Measurements from ENCODE around the gene CDH4.

CDH4 gene

DNA sequence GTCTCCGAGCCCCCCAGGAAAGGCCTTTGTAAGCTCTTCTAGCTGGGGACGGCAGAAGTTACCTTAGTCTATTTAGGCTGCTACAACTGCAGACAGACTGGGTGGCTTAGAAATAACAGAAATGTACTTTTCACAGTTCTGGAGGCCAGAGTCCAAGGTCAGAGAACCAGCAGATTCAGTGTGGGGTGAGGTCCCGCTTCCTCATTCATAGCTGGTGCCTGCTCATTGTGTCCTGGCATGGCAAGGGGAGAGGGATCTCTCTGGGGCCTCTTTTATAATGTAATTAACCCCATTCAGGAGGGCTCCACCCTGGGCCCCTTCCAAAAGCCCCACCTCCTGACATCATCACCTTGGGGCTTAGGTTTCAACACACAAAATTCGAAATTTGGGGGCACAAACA is 315.1 kb downstream of the CDH4 start:
- Histone ChIP-seq H3K27ac (ENCODE audit: low read depth, low read length) (no peak overlapping the region), H3K27me3 (ENCODE audit: control insufficient read depth in 1 of 2, insufficient read depth in 2 of 2, low read length in 2 of 2) (no peaks in the 10 kb centered on the region), H3K4me3 (ENCODE audit: low read depth in 1 of 2, low read length in 2 of 2) (no peak overlapping the region), H3K4me1 (ENCODE audit: control insufficient read depth in 1 of 2, insufficient read depth in 2 of 2, low read length in 2 of 2) (no peaks in the 10 kb centered on the region), H3K36me3 (ENCODE audit: control insufficient read depth in 1 of 2, insufficient read depth in 2 of 2, low read length in 2 of 2) (no peaks in the 10 kb centered on the region), H3K9ac (ENCODE audit: low read depth in 1 of 2, low read length in 2 of 2) (no peak overlapping the region), H3K9me3 (ENCODE audit: control insufficient read depth in 1 of 2, low read length in 2 of 2) (no peaks in the 10 kb centered on the region)

DNA sequence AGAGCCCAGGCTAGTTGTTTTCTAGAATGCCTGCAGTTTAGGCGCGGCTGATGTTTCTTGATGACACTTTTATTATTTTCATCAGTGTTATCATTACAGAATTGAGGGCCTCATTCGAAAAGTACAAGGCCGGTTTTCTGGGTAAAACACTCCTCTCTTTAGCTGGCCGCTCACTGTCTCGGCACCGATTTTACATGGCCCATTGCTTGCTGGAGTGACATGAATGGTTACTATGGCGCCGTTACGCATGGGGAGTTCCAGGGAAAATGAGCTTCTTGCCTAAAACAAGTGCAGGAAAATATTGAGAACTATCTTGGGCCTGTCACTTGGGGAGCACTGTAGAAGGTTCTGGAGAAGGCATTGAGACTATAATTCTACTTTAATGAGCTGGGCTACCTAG is 317.8 kb downstream of the CDH4 start:
- H3K4me3 ChIP-seq (ENCODE audit: low read depth in 1 of 2, low read length in 2 of 2): no peak overlapping the region
- no peaks in the 10 kb centered on the region for H3K4me1 ChIP-seq (ENCODE audit: control insufficient read depth in 1 of 2, insufficient read depth in 2 of 2, low read length in 2 of 2)
- H3K9me3 ChIP-seq (ENCODE audit: control insufficient read depth in 1 of 2, low read length in 2 of 2): no peaks in the 10 kb centered on the region
- no peaks in the 10 kb centered on the region for H3K36me3 ChIP-seq (ENCODE audit: control insufficient read depth in 1 of 2, insufficient read depth in 2 of 2, low read length in 2 of 2)
- H3K27me3 ChIP-seq (ENCODE audit: control insufficient read depth in 1 of 2, insufficient read depth in 2 of 2, low read length in 2 of 2): no peaks in the 10 kb centered on the region
- no peak overlapping the region for H3K27ac ChIP-seq (ENCODE audit: low read depth, low read length)
- no peak overlapping the region for H3K9ac ChIP-seq (ENCODE audit: low read depth in 1 of 2, low read length in 2 of 2)

DNA sequence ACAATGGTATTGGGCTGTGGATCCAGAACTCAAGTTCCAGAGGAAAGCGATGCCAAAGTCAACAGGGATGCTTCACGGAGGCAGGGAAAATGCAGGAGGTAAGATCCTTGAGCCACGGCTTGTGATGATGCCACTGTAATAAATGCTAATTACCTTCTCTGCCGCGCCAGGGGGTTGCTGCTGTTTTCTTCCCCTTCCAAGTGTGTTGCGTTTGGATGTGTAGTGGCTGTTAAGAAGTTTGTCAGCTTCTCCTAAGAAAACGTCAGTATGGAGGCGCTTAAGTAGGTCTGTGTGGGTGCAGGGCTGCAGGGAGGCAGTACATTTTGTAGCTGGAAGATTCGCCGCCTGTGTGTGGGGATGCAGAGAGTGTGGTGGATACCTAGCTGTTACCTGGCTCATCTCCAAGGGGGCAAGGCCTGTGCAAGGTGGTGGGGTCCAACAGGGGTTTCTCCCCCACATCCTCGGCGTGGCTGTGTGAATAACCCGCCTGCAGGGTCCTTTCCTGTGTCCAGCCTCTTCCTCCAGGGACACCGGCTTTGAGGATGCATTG is 318.7 kb downstream of the CDH4 start:
- Histone ChIP-seq H3K9ac (ENCODE audit: low read depth in 1 of 2, low read length in 2 of 2) (no peak overlapping the region), H3K27me3 (ENCODE audit: control insufficient read depth in 1 of 2, insufficient read depth in 2 of 2, low read length in 2 of 2) (no peaks in the 10 kb centered on the region), H3K27ac (ENCODE audit: low read depth, low read length) (no peak overlapping the region), H3K9me3 (ENCODE audit: control insufficient read depth in 1 of 2, low read length in 2 of 2) (no peaks in the 10 kb centered on the region), H3K4me3 (ENCODE audit: low read depth in 1 of 2, low read length in 2 of 2) (no peak overlapping the region), H3K36me3 (ENCODE audit: control insufficient read depth in 1 of 2, insufficient read depth in 2 of 2, low read length in 2 of 2) (no peaks in the 10 kb centered on the region), H3K4me1 (ENCODE audit: control insufficient read depth in 1 of 2, insufficient read depth in 2 of 2, low read length in 2 of 2) (no peaks in the 10 kb centered on the region)

DNA sequence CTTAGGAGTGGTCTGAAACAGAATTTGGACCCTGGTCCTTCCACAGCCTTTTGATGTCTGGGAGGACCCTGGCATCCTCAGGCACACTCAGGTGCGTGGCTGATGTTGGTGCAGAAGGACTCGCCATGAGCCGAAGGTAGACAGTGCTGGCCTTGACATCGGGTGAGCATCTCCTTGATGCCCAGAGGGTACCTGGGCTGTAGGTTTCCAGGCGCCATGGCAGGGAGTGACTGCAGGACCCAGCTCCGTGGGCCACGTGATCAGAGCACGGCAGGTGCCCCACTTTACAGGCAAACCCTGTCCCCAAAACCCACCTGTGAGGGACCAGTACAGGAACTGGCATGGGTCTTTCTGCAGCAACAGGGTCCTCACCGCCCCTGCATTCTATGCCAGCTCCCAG is 319.2 kb downstream of the CDH4 start:
- H3K4me1 ChIP-seq (ENCODE audit: control insufficient read depth in 1 of 2, insufficient read depth in 2 of 2, low read length in 2 of 2): no peaks in the 10 kb centered on the region
- H3K27me3 ChIP-seq (ENCODE audit: control insufficient read depth in 1 of 2, insufficient read depth in 2 of 2, low read length in 2 of 2): no peaks in the 10 kb centered on the region
- H3K9ac ChIP-seq (ENCODE audit: low read depth in 1 of 2, low read length in 2 of 2): no peak overlapping the region
- no peaks in the 10 kb centered on the region for H3K9me3 ChIP-seq (ENCODE audit: control insufficient read depth in 1 of 2, low read length in 2 of 2)
- no peaks in the 10 kb centered on the region for H3K36me3 ChIP-seq (ENCODE audit: control insufficient read depth in 1 of 2, insufficient read depth in 2 of 2, low read length in 2 of 2)
- H3K4me3 ChIP-seq (ENCODE audit: low read depth in 1 of 2, low read length in 2 of 2): no peak overlapping the region
- no peak overlapping the region for H3K27ac ChIP-seq (ENCODE audit: low read depth, low read length)

DNA sequence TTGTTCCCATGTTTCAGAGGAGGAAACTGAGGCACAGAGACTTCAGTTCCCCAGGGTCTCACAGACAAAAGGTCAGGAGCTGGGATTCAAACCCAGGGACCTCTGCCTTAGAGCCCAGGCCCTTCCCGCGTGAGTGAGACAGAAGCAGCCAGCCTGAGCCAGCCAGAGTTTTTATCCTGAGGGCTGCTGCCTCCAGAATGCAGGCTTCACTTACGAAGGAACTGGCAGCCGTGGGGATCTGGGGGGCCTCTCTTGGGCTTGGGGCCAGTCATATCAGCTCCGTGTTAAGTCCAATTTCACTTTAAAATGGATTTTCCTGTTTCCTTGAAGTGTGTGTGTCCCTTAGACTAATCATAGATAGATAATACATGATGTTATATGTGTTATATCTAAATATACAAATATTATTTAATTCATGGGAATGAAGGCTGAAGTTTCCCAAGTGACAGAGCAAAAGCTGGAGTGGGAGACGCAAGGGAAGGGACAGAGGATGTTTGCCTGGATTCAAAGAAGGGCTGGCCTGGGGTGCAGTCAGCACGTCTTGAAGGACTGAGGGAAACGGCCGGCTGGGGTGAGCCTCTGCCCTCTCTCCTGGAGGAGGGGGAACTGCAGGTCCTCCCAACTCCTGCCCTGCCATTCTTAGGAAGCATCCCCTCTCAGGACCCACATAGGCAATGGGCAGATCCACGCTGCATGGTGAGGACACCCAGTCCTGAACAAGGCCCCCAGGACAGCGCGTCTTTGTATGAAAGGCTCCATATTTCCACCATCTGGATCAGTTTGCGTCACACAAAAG is 320.1 kb downstream of the CDH4 start:
- Histone ChIP-seq H3K9me3 (ENCODE audit: control insufficient read depth in 1 of 2, low read length in 2 of 2) (no peaks in the 10 kb centered on the region), H3K27ac (ENCODE audit: low read depth, low read length) (no peak overlapping the region), H3K36me3 (ENCODE audit: control insufficient read depth in 1 of 2, insufficient read depth in 2 of 2, low read length in 2 of 2) (no peaks in the 10 kb centered on the region), H3K4me3 (ENCODE audit: low read depth in 1 of 2, low read length in 2 of 2) (no peak overlapping the region), H3K9ac (ENCODE audit: low read depth in 1 of 2, low read length in 2 of 2) (no peak overlapping the region), H3K4me1 (ENCODE audit: control insufficient read depth in 1 of 2, insufficient read depth in 2 of 2, low read length in 2 of 2) (no peaks in the 10 kb centered on the region), H3K27me3 (ENCODE audit: control insufficient read depth in 1 of 2, insufficient read depth in 2 of 2, low read length in 2 of 2) (no peaks in the 10 kb centered on the region)

DNA sequence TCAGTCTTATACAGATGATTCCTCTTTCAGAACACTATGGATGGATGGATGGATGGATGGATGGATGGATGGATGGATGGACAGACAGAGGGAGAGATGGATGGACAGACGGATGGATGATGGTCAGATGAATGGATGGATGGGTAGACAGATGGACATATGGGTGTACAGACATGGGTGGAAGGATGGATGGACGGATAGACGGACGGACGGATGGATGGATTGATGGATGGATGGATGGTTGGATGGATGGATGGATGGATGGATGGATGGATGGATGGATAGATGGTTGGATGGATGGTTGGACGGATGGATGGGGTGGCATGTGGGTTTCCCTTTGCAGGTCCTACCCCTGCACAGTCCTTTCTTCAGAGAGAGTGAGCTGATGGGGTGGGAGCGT is 320.7 kb downstream of the CDH4 start:
- Histone ChIP-seq H3K4me3 (ENCODE audit: low read depth in 1 of 2, low read length in 2 of 2) (no peak overlapping the region), H3K27ac (ENCODE audit: low read depth, low read length) (no peak overlapping the region), H3K9me3 (ENCODE audit: control insufficient read depth in 1 of 2, low read length in 2 of 2) (no peaks in the 10 kb centered on the region), H3K9ac (ENCODE audit: low read depth in 1 of 2, low read length in 2 of 2) (no peak overlapping the region), H3K4me1 (ENCODE audit: control insufficient read depth in 1 of 2, insufficient read depth in 2 of 2, low read length in 2 of 2) (no peaks in the 10 kb centered on the region), H3K27me3 (ENCODE audit: control insufficient read depth in 1 of 2, insufficient read depth in 2 of 2, low read length in 2 of 2) (no peaks in the 10 kb centered on the region), H3K36me3 (ENCODE audit: control insufficient read depth in 1 of 2, insufficient read depth in 2 of 2, low read length in 2 of 2) (no peaks in the 10 kb centered on the region)

DNA sequence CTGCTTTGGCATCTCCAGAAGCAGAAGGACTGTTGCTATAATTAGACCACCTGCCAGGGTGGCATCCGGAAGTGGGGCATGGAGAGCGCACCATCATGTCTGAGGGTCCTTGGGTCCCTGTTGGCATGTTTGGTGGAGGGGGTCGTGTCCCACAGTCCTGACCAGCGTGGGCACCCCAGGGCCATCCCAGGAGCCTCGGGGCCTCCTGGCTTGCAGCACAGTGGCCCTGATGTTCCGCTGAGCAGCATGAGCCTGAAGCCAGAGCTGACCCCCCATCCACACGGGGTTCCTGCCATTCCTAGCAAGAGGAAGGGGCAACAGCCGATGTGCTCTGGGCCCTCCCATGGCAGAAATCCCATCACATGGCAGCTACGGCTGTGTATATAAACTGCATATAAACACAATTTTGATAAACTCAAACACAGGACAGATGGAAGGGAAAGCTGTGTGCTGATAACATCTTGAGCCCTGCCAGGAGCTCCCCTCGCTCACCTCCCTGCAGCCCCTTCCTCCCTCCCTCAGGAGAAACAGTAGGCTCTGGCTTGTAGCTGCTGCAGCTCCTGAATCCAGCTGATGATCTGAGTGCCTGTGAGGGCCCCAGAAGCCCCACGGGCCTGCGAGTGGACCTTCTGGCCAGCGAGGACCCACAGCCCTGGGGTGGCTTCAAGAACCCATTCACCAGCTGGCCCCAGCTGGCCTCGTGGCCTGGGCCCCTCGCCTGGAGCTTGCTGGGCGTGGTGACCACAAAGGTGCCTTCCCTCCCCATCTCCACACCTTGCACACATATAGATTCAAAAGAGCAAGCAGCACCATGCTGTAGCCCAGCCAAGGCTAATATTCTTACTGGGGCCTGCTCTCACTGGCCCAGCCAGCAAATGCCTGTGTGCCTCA is 321.6 kb downstream of the CDH4 start:
- no peaks in the 10 kb centered on the region for H3K9me3 ChIP-seq (ENCODE audit: control insufficient read depth in 1 of 2, low read length in 2 of 2)
- H3K4me3 ChIP-seq (ENCODE audit: low read depth in 1 of 2, low read length in 2 of 2): no peak overlapping the region
- H3K4me1 ChIP-seq (ENCODE audit: control insufficient read depth in 1 of 2, insufficient read depth in 2 of 2, low read length in 2 of 2): no peaks in the 10 kb centered on the region
- H3K27ac ChIP-seq (ENCODE audit: low read depth, low read length): no peak overlapping the region
- H3K36me3 ChIP-seq (ENCODE audit: control insufficient read depth in 1 of 2, insufficient read depth in 2 of 2, low read length in 2 of 2): no peaks in the 10 kb centered on the region
- no peak overlapping the region for H3K9ac ChIP-seq (ENCODE audit: low read depth in 1 of 2, low read length in 2 of 2)
- no peaks in the 10 kb centered on the region for H3K27me3 ChIP-seq (ENCODE audit: control insufficient read depth in 1 of 2, insufficient read depth in 2 of 2, low read length in 2 of 2)

DNA sequence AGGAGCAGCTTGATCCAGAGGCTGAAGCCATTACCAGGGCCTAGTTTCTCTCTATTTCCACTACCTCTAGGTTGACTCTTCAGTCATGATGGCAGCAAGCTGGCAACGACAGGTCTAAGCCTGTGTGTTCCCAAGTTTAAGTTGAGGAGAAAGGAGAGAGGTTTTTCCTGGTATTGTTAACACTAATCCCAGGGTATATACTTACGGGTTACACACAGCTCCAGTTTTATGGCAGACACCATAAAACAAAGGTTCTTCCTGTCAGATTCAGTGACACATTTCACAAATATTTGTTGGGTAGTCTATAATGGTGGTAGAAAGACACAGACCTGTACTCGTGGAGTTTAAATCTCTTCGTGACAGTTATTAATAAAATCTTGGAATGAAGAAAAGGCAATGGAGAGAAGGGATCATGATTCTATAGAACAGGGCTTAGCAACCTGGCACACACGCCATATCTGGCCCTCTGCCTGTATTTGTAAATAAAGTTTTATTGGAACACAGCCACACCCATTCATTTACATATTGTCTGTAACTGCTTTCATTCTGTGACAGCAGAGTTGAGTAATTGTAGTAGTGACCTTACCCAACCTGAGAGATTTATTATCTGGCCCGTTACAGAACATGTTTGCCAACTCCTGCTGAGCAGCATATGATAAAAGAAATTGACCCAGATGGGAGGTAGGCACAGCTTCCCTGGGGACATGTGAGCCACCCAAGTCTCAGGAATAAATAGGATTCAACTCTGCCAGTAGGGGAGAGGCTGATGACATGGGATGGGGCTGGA is 323.3 kb downstream of the CDH4 start:
- Histone ChIP-seq H3K9me3 (ENCODE audit: control insufficient read depth in 1 of 2, low read length in 2 of 2) (no peaks in the 10 kb centered on the region), H3K4me1 (ENCODE audit: control insufficient read depth in 1 of 2, insufficient read depth in 2 of 2, low read length in 2 of 2) (no peaks in the 10 kb centered on the region), H3K36me3 (ENCODE audit: control insufficient read depth in 1 of 2, insufficient read depth in 2 of 2, low read length in 2 of 2) (no peaks in the 10 kb centered on the region), H3K27ac (ENCODE audit: low read depth, low read length) (no peak overlapping the region), H3K4me3 (ENCODE audit: low read depth in 1 of 2, low read length in 2 of 2) (no peak overlapping the region), H3K27me3 (ENCODE audit: control insufficient read depth in 1 of 2, insufficient read depth in 2 of 2, low read length in 2 of 2) (no peaks in the 10 kb centered on the region), H3K9ac (ENCODE audit: low read depth in 1 of 2, low read length in 2 of 2) (no peak overlapping the region)

DNA sequence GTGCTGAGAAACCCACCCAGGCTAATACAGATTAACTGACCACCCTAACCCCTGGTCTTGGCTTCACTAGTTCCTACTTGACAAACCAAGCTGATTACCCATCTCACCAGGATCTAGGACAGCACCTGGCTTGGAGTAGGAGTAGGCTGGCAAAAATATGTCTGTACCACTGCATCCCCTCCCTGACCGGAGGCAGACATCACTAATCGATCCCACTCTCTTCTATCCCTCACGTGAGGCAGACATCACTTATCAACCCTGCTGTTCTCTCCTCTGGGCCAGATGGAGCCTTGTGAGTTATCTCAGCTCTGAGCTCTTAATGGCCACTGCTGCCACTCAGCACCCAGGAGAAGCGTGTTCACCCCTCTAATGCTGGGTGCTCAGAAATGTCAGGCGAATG is 324.3 kb downstream of the CDH4 start:
- H3K27me3 ChIP-seq (ENCODE audit: control insufficient read depth in 1 of 2, insufficient read depth in 2 of 2, low read length in 2 of 2): no peaks in the 10 kb centered on the region
- no peaks in the 10 kb centered on the region for H3K4me1 ChIP-seq (ENCODE audit: control insufficient read depth in 1 of 2, insufficient read depth in 2 of 2, low read length in 2 of 2)
- no peak overlapping the region for H3K4me3 ChIP-seq (ENCODE audit: low read depth in 1 of 2, low read length in 2 of 2)
- no peaks in the 10 kb centered on the region for H3K9me3 ChIP-seq (ENCODE audit: control insufficient read depth in 1 of 2, low read length in 2 of 2)
- no peak overlapping the region for H3K9ac ChIP-seq (ENCODE audit: low read depth in 1 of 2, low read length in 2 of 2)
- H3K27ac ChIP-seq (ENCODE audit: low read depth, low read length): no peak overlapping the region
- H3K36me3 ChIP-seq (ENCODE audit: control insufficient read depth in 1 of 2, insufficient read depth in 2 of 2, low read length in 2 of 2): no peaks in the 10 kb centered on the region
